IPS-18a (cell line): ENCODE results near the gene SNX17.
"Not testable (repeated sequence)": the region's sequence is repeated elsewhere in the genome, so short reads cannot be mapped to it uniquely, and the experiment has no call there.

Experiments
- H3K27ac ChIP-seq: one replicate; pipeline ENCODE4 v1.5.1; 2013; ENCODE audit warnings: low read length
- H3K27me3 ChIP-seq: one replicate; pipeline ENCODE4 v1.6.1; 2013; ENCODE audit warnings: mild to moderate bottlenecking, low read length; ENCODE audit not compliant: control insufficient read depth, insufficient read depth
- H3K36me3 ChIP-seq: one replicate; pipeline ENCODE4 v1.6.1; 2013; ENCODE audit warnings: low read depth, low read length; ENCODE audit not compliant: control insufficient read depth
- H3K4me1 ChIP-seq: one replicate; pipeline ENCODE4 v1.6.1; 2013; ENCODE audit warnings: low read depth, low read length; ENCODE audit not compliant: control insufficient read depth
- H3K4me3 ChIP-seq: one replicate; pipeline ENCODE4 v1.5.1; 2013; ENCODE audit warnings: low read length
- H3K9ac ChIP-seq: one replicate; pipeline ENCODE4 v1.6.1; 2013; ENCODE audit warnings: mild to moderate bottlenecking, low read length, moderate library complexity
- H3K9me3 ChIP-seq: one replicate; pipeline ENCODE4 v1.6.1; 2013; ENCODE audit warnings: low read depth, low read length; ENCODE audit not compliant: control insufficient read depth

Gene SNX17

GRCh38 chr2:27412419-27413152, 42.2 kb downstream of the SNX17 start:
- Histone ChIP-seq H3K9me3 (no peaks in the 10 kb centered on the region), H3K27ac (no peak overlapping the region), H3K4me3 (no peak overlapping the region), H3K36me3 (no peaks in the 10 kb centered on the region), H3K4me1 (peaks cover 5% of the 10 kb centered on the region), H3K27me3 (no peaks in the 10 kb centered on the region), H3K9ac (no peak overlapping the region)

GRCh38 chr2:27416151-27416550, 45.7 kb downstream of the SNX17 start:
- H3K9me3 ChIP-seq: no peaks in the 10 kb centered on the region
- no peaks in the 10 kb centered on the region for H3K27me3 ChIP-seq
- no peak overlapping the region for H3K27ac ChIP-seq
- no peak overlapping the region for H3K4me3 ChIP-seq
- H3K9ac ChIP-seq: no peak overlapping the region
- H3K4me1 ChIP-seq: no peaks in the 10 kb centered on the region
- no peaks in the 10 kb centered on the region for H3K36me3 ChIP-seq

- no peak overlapping the region for H3K4me3 ChIP-seq
- H3K36me3 ChIP-seq: no peaks in the 10 kb centered on the region
- no peak overlapping the region for H3K27ac ChIP-seq
These were observed 50.6 kb downstream of the SNX17 start for GRCh38 chr2:27420996-27421395.

GRCh38 chr2:27421660-27422250, 51.3 kb downstream of the SNX17 start:
- Histone ChIP-seq H3K36me3 (no peaks in the 10 kb centered on the region), H3K9me3 (no peaks in the 10 kb centered on the region), H3K4me3 (no peak overlapping the region), H3K9ac (no peak overlapping the region), H3K27ac (no peak overlapping the region), H3K27me3 (no peaks in the 10 kb centered on the region), H3K4me1 (no peaks in the 10 kb centered on the region)

More at GRCh38 chr2:27420996-27421395, 50.6 kb downstream of the SNX17 start:
- no peaks in the 10 kb centered on the region for H3K27me3 ChIP-seq
- no peak overlapping the region for H3K9ac ChIP-seq
- no peaks in the 10 kb centered on the region for H3K4me1 ChIP-seq
- no peaks in the 10 kb centered on the region for H3K9me3 ChIP-seq

GRCh38 chr2:27422958-27423357, 52.5 kb downstream of the SNX17 start:
- Histone ChIP-seq H3K36me3 (no peaks in the 10 kb centered on the region), H3K9ac (no peak overlapping the region), H3K4me1 (peaks cover 6% of the 10 kb centered on the region), H3K4me3 (no peak overlapping the region), H3K27ac (no peak overlapping the region), H3K9me3 (no peaks in the 10 kb centered on the region), H3K27me3 (no peaks in the 10 kb centered on the region)

GRCh38 chr2:27425039-27425438, 54.6 kb downstream of the SNX17 start:
- H3K9ac ChIP-seq: not testable (repeated sequence)
- H3K4me1 ChIP-seq: peaks cover 13% of the 10 kb centered on the region

More at GRCh38 chr2:27425039-27425438, 54.6 kb downstream of the SNX17 start:
- H3K36me3 ChIP-seq, H3K27ac ChIP-seq, H3K9me3 ChIP-seq, H3K27me3 ChIP-seq, H3K4me3 ChIP-seq: not testable (repeated sequence)
